IMR-90 (cell line): ENCODE data around the gene ERCC3. TPM values are rescaled to one million over a fixed set of nuclear protein-coding genes. Genes with fewer than 3 reads are reported as not detected.

ENCODE experiments used
- ATAC-seq: fragments of 200-7000 bp; cut with Tn5 transposase; 2 replicates; pipeline ENCODE4 v1.9.1; 2020; ENCODE audit warnings: low read depth, mild to moderate bottlenecking, moderate library complexity
- BruUV-seq: library from RNA; stranded (reverse); fragments of 400-500 nt; replicated peaks from 2 replicates; lab custom pipeline; 2021; lab: Mats Ljungman, UMichigan
- CTCF ChIA-PET: fragments of 300-600 bp; formaldehyde crosslinking; extraction: SDS; loops from one replicate; lab custom pipeline; 2021; ENCODE audit warnings: antibody characterized with exemption; lab: Yijun Ruan, JAX
- POLR2A ChIA-PET: fragments of 300-600 bp; sonication (Branson Sonifier 250); formaldehyde crosslinking; loops from one replicate; lab custom pipeline; 2022; ENCODE audit warnings: antibody characterized with exemption; ENCODE audit not compliant: unreplicated experiment; lab: Charles Lee
- DNase-seq: peaks from one replicate; pipeline ENCODE4 v3.0.0; 2013
- H2AFZ ChIP-seq: replicated peaks from 2 replicates; pipeline ENCODE3; 2013; ENCODE audit warnings: low read length, mild to moderate bottlenecking; ENCODE audit not compliant: poor library complexity
- H2AK5ac ChIP-seq: 2 replicates; pipeline ENCODE4 v1.6.1; 2013; ENCODE audit warnings: low read depth, low read length, inconsistent platforms
- H2AK9ac ChIP-seq: replicated peaks from 2 replicates; pipeline ENCODE3; 2013; ENCODE audit warnings: mild to moderate bottlenecking, low read depth, low read length, moderate library complexity; ENCODE audit not compliant: poor library complexity
- H2BK120ac ChIP-seq: 2 replicates; pipeline ENCODE4 v1.6.1; 2013; ENCODE audit warnings: low read depth, low read length, inconsistent platforms
- H2BK15ac ChIP-seq: 3 replicates; pipeline ENCODE4 v1.6.1; 2013; ENCODE audit warnings: low read depth, low read length, inconsistent platforms
- H2BK20ac ChIP-seq: 2 replicates; pipeline ENCODE4 v1.6.1; 2013; ENCODE audit warnings: low read depth, mild to moderate bottlenecking, inconsistent platforms, low read length, moderate library complexity
- H2BK5ac ChIP-seq: 2 replicates; pipeline ENCODE4 v1.6.1; 2013; ENCODE audit warnings: mild to moderate bottlenecking, low read depth, low read length, inconsistent platforms; ENCODE audit not compliant: poor library complexity, severe bottlenecking
- H3K14ac ChIP-seq: replicated peaks from 2 replicates; pipeline ENCODE4 v1.6.1; 2013; ENCODE audit warnings: low read depth, low read length, inconsistent platforms
- H3K18ac ChIP-seq: 2 replicates; pipeline ENCODE4 v1.6.1; 2013; ENCODE audit warnings: low read depth, low read length, control low read depth
- H3K23ac ChIP-seq: 2 replicates; pipeline ENCODE4 v1.6.1; 2013; ENCODE audit warnings: low read depth, low read length, inconsistent platforms
- H3K27ac ChIP-seq: 2 replicates; pipeline ENCODE4 v1.5.1; 2013; ENCODE audit warnings: mild to moderate bottlenecking, control low read depth, low read length; ENCODE audit not compliant: insufficient read depth
- H3K27me3 ChIP-seq: 2 replicates; pipeline ENCODE4 v1.6.1; 2013; ENCODE audit warnings: low read length; ENCODE audit not compliant: control insufficient read depth, insufficient read depth
- H3K36me3 ChIP-seq: 2 replicates; pipeline ENCODE4 v1.6.1; 2013; ENCODE audit warnings: low read length, mixed read lengths; ENCODE audit not compliant: control insufficient read depth, insufficient read depth
- H3K4ac ChIP-seq: 2 replicates; pipeline ENCODE4 v1.6.1; 2013; ENCODE audit warnings: low read depth, low read length, inconsistent platforms
- H3K4me1 ChIP-seq: 2 replicates; pipeline ENCODE4 v1.6.1; 2013; ENCODE audit warnings: low read length, mixed read lengths; ENCODE audit not compliant: control insufficient read depth, insufficient read depth
- H3K4me2 ChIP-seq: 2 replicates; pipeline ENCODE4 v1.6.1; 2013; ENCODE audit warnings: low read depth, mild to moderate bottlenecking, control low read depth, low read length, moderate library complexity
- H3K4me3 ChIP-seq: 2 replicates; pipeline ENCODE4 v1.5.1; 2013; ENCODE audit warnings: low read depth, mild to moderate bottlenecking, control low read depth, low read length, moderate library complexity; ENCODE audit not compliant: insufficient read depth
- H3K56ac ChIP-seq: 2 replicates; pipeline ENCODE4 v1.6.1; 2013; ENCODE audit warnings: low read length, inconsistent platforms; ENCODE audit not compliant: insufficient read depth; ENCODE audit errors: extremely low read depth
- H3K79me1 ChIP-seq, 2 experiments: 2 replicates each; pipeline ENCODE4 v1.6.1; 2013; ENCODE audit warnings: low read length in 2 of 2, inconsistent platforms in 1 of 2, low read depth in 1 of 2
- H3K9ac ChIP-seq: 2 replicates; pipeline ENCODE4 v1.6.1; 2013; ENCODE audit warnings: low read depth, low read length, control low read depth
- H3K9me1 ChIP-seq: 2 replicates; pipeline ENCODE4 v1.6.1; 2013; ENCODE audit warnings: low read length, inconsistent platforms; ENCODE audit not compliant: insufficient read depth
- H3K9me3 ChIP-seq: 2 replicates; pipeline ENCODE4 v1.6.1; 2013; ENCODE audit warnings: low read length; ENCODE audit not compliant: control insufficient read depth, insufficient read depth
- H4K20me1 ChIP-seq: 2 replicates; pipeline ENCODE4 v1.6.1; 2013; ENCODE audit warnings: low read length, inconsistent platforms; ENCODE audit not compliant: insufficient read depth
- H4K5ac ChIP-seq: 2 replicates; pipeline ENCODE4 v1.6.1; 2013; ENCODE audit warnings: mild to moderate bottlenecking, low read depth, low read length, control low read depth
- H4K8ac ChIP-seq, 2 experiments: 2 replicates each; pipeline ENCODE4 v1.6.1; 2013; ENCODE audit warnings: low read depth in 2 of 2, low read length in 2 of 2, control low read depth in 1 of 2, inconsistent platforms in 1 of 2
- H4K91ac ChIP-seq: 2 replicates; pipeline ENCODE4 v1.6.1; 2013; ENCODE audit warnings: low read depth, low read length, inconsistent platforms; ENCODE audit not compliant: insufficient read depth
- BHLHE40 ChIP-seq: fragments of 150-350 bp; IDR thresholded peaks from 2 replicates; pipeline ENCODE4 v1.6.1; 2016; ENCODE audit warnings: mild to moderate bottlenecking, low read depth, low read length
- CEBPB ChIP-seq: IDR thresholded peaks from 2 replicates; pipeline ENCODE4 v1.6.1; 2012; ENCODE audit warnings: low read depth, low read length, improper control_type of control experiment
- CHD1 ChIP-seq: IDR thresholded peaks from 2 replicates; pipeline ENCODE4 v1.6.1; 2012; ENCODE audit warnings: low read depth, low read length, improper control_type of control experiment
- CTCF ChIP-seq: conservative IDR thresholded peaks from 2 replicates; pipeline ENCODE4 v1.5.1; 2012; ENCODE audit warnings: mild to moderate bottlenecking, low read depth, low read length, improper control_type of control experiment
- ELK1 ChIP-seq: fragments of 150-350 bp; IDR thresholded peaks from 2 replicates; pipeline ENCODE4 v1.6.1; 2016; ENCODE audit warnings: low read depth, mild to moderate bottlenecking, low read length, moderate library complexity, borderline replicate concordance
- FOS ChIP-seq: fragments of 150-350 bp; IDR thresholded peaks from 2 replicates; pipeline ENCODE4 v1.6.1; 2016; ENCODE audit warnings: low read depth, low read length
- MAFK ChIP-seq: IDR thresholded peaks from 2 replicates; pipeline ENCODE4 v1.6.1; 2012; ENCODE audit warnings: low read depth, low read length, improper control_type of control experiment
- MAZ ChIP-seq: IDR thresholded peaks from 2 replicates; pipeline ENCODE4 v1.6.1; 2012; ENCODE audit warnings: low read depth, mild to moderate bottlenecking, low read length, improper control_type of control experiment, moderate library complexity, borderline replicate concordance
- MXI1 ChIP-seq: IDR thresholded peaks from 2 replicates; pipeline ENCODE4 v1.6.1; 2012; ENCODE audit warnings: low read depth, mild to moderate bottlenecking, low read length, moderate library complexity, borderline replicate concordance
- NFE2L2 ChIP-seq: fragments of 150-350 bp; IDR thresholded peaks from 2 replicates; pipeline ENCODE4 v1.6.1; 2016; ENCODE audit warnings: low read depth, mild to moderate bottlenecking, low read length
- POLR2A ChIP-seq: IDR thresholded peaks from 2 replicates; pipeline ENCODE4 v1.6.1; 2012; ENCODE audit warnings: mild to moderate bottlenecking, low read depth, low read length
- RAD21 ChIP-seq: IDR thresholded peaks from 2 replicates; pipeline ENCODE4 v1.6.1; 2012; ENCODE audit warnings: low read length, improper control_type of control experiment
- RCOR1 ChIP-seq: IDR thresholded peaks from 2 replicates; pipeline ENCODE4 v1.6.1; 2012; ENCODE audit warnings: mild to moderate bottlenecking, low read length, improper control_type of control experiment; ENCODE audit not compliant: insufficient replicate concordance
- RFX5 ChIP-seq: IDR thresholded peaks from 2 replicates; pipeline ENCODE4 v1.8.0; 2012; ENCODE audit warnings: low read depth, mild to moderate bottlenecking, low read length, moderate library complexity
- SMC3 ChIP-seq: fragments of 150-350 bp; IDR thresholded peaks from 2 replicates; pipeline ENCODE4 v1.6.1; 2016; ENCODE audit warnings: low read depth, mild to moderate bottlenecking, antibody characterized with exemption, low read length, moderate library complexity
- USF2 ChIP-seq: fragments of 150-350 bp; IDR thresholded peaks from 2 replicates; pipeline ENCODE4 v1.6.1; 2017; ENCODE audit warnings: mild to moderate bottlenecking, antibody characterized with exemption, low read length, low read depth
- WGBS, 2 experiments: methylation state at CpG; one replicate each; pipeline versions ENCODE4 v1.1.5 to v1.1.7; 2013; ENCODE audit warnings: missing lambda C conversion rate in 2 of 2; ENCODE audit not compliant: insufficient read length in 1 of 2; ENCODE audit errors: extremely low coverage in 2 of 2; 5-methylcytosine and 5-hydroxymethylcytosine counted together
- dilution Hi-C: fragments of 300-500 bp; cut with HindIII; formaldehyde crosslinking; loops from one replicate; pipeline ENCODE4 v1.14.3; 2018; ENCODE audit warnings: low sequenced_read_pairs; ENCODE audit not compliant: unreplicated experiment
- in situ Hi-C: fragments of 300-500 bp; cut with MboI; formaldehyde crosslinking; loops from 3 replicates; pipeline ENCODE4 v1.14.3; 2019; ENCODE audit warnings: low sequenced_read_pairs, inconsistent platforms, mixed read lengths
- intact Hi-C: fragments of 100-400 bp; cut with micrococcal nuclease; formaldehyde crosslinking; loops from 2 replicates; pipeline ENCODE4 v1.10.0; 2022
- polyA plus RNA-seq, 3 experiments: library from polyadenylated mRNA; depleted of rRNA; stranded (reverse); fragments of >200 nt; gene quantifications; 2 replicates each; pipeline ENCODE4 v1.2.3, GENCODE V29; 2012; ENCODE audit warnings: low replicate concordance in 1 of 3
- total RNA-seq: library from RNA; depleted of rRNA; stranded (reverse); fragments of >200 nt; gene quantifications from 2 replicates; pipeline ENCODE4 v1.2.3, GENCODE V29; 2012

ERCC3 gene
- total and polyA plus RNA-seq, 2 of the 4 experiments (the other 2 are of a cell fraction): 43.2 to 52.0 TPM

DNA sequence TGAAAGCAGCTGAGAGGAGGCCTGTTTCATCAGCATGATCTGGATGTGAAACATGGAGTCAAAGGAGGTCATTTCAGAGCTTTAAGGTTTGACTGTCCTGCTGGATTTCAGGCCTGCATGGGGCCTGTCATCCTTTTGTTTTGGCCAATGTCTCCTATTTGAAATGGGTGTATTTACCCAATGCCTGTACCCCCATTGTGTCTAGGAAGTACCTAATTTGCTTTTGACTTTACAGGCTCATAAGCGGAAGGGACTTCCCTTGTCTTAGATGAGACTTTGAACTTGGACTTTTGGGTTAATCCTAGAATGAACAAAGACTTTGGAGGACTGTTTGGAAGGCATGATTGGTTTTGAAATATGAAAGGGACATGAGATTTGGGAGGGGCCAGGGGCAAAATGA, 54.5 kb downstream of the ERCC3 start:
- Histone ChIP-seq H3K4me2 (no peak overlapping the region), H2AK5ac (no peak overlapping the region), H3K18ac (no peak overlapping the region), H3K79me1 (no peaks in the 10 kb centered on the region), H4K20me1 (no peaks in the 10 kb centered on the region), H3K27ac (no peak overlapping the region), H3K4me3 (no peak overlapping the region), H3K9me3 (peaks cover 3% of the 10 kb centered on the region), H2BK15ac (no peak overlapping the region), H3K4me1 (no peaks in the 10 kb centered on the region), H3K9ac (no peak overlapping the region), H3K14ac (no peak overlapping the region), H4K8ac (no peak overlapping the region), H4K5ac (no peak overlapping the region), H2BK120ac (no peak overlapping the region), H2AK9ac (no peak overlapping the region), H2BK5ac (no peak overlapping the region), H3K36me3 (no peaks in the 10 kb centered on the region), H3K23ac (no peak overlapping the region), H4K91ac (no peak overlapping the region), H2AFZ (no peak overlapping the region), H3K4ac (no peak overlapping the region), H3K9me1 (no peaks in the 10 kb centered on the region), H2BK20ac (no peak overlapping the region), H3K27me3 (peaks cover 4% of the 10 kb centered on the region; the same call in 1 of the 2 replicates), H3K56ac (no peak overlapping the region)
- intact Hi-C loops: no loop called here
- TF ChIP-seq CEBPB: no peak
- TF ChIP-seq SMC3: no peak
- TF ChIP-seq RFX5: no peak
- no peak for TF ChIP-seq NFE2L2
- TF ChIP-seq MAFK: no peak
- no peak for TF ChIP-seq ELK1
- TF ChIP-seq BHLHE40: no peak
- TF ChIP-seq FOS: no peak
- no peak for TF ChIP-seq USF2
- no peak for TF ChIP-seq CHD1
- no peak for TF ChIP-seq CTCF
- no peak for TF ChIP-seq MXI1
- TF ChIP-seq MAZ: no peak
- no peak for TF ChIP-seq POLR2A
- no peak for TF ChIP-seq RAD21
- no peak for TF ChIP-seq RCOR1
- ChIA-PET CTCF (no interaction called here), POLR2A (no interaction called here)
- DNase-seq (no peak), ATAC-seq (no peak)
- BruUV-seq: no TSS peak
- in situ Hi-C loops: no loop called here
- no CpG with 5 or more reads among the region's 1 CpG for WGBS, 2 experiments
- dilution Hi-C loops: no loop called here
